Smooth muscle cell (in vitro differentiated cells): ENCODE data around the gene DAB2IP. TPM values are rescaled to one million over a fixed set of nuclear protein-coding genes. Genes with fewer than 3 reads are reported as not detected.
A peak's percentile ranks its signal among the peaks of the same experiment; 100 is the strongest.

Experiments used
- DNase-seq: peaks from one replicate; lab custom pipeline; 2025; ENCODE audit not compliant: unreplicated experiment; lab: John Stamatoyannopoulos, UW
- H2AFZ ChIP-seq: fragments of 200-600 bp; sonication (generic); 2 replicates; pipeline ENCODE4 v1.6.0; 2016; ENCODE audit warnings: antibody characterized with exemption, low read depth, mild to moderate bottlenecking
- H3F3A ChIP-seq: fragments of 200-600 bp; sonication (generic); 2 replicates; pipeline ENCODE4 v1.6.0; 2017; ENCODE audit warnings: antibody characterized with exemption, low read depth
- H3K27ac ChIP-seq: fragments of 200-600 bp; sonication (generic); 2 replicates; pipeline ENCODE4 v1.5.1; 2016; ENCODE audit warnings: low read depth, mild to moderate bottlenecking
- H3K27me3 ChIP-seq: fragments of 200-600 bp; sonication (generic); 2 replicates; pipeline ENCODE4 v1.6.1; 2016; ENCODE audit warnings: low read depth, mild to moderate bottlenecking
- H3K36me3 ChIP-seq: fragments of 200-600 bp; sonication (generic); 2 replicates; pipeline ENCODE4 v1.5.1; 2016; ENCODE audit warnings: low read depth
- H3K4me1 ChIP-seq: fragments of 200-600 bp; sonication (generic); 2 replicates; pipeline ENCODE4 v1.5.1; 2016; ENCODE audit warnings: low read depth
- H3K4me2 ChIP-seq: fragments of 200-600 bp; sonication (generic); 2 replicates; pipeline ENCODE4 v1.6.0; 2016; ENCODE audit warnings: mild to moderate bottlenecking
- H3K4me3 ChIP-seq: fragments of 200-600 bp; sonication (generic); 2 replicates; pipeline ENCODE4 v1.5.1; 2016; ENCODE audit warnings: mild to moderate bottlenecking
- H3K79me2 ChIP-seq: fragments of 200-600 bp; sonication (generic); 2 replicates; pipeline ENCODE4 v1.6.0; 2016; ENCODE audit warnings: low read depth, mild to moderate bottlenecking
- H3K9ac ChIP-seq: fragments of 200-600 bp; sonication (generic); 2 replicates; pipeline ENCODE4 v1.6.0; 2016; ENCODE audit warnings: low read depth
- H3K9me3 ChIP-seq: fragments of 200-600 bp; sonication (generic); replicated peaks from 2 replicates; pipeline ENCODE4 v1.5.1; 2016; ENCODE audit warnings: low read depth
- H4K20me1 ChIP-seq: fragments of 200-600 bp; sonication (generic); 2 replicates; pipeline ENCODE4 v1.6.0; 2016; ENCODE audit warnings: low read depth
- CTCF ChIP-seq: fragments of 200-600 bp; sonication (generic); IDR thresholded peaks from 2 replicates; pipeline ENCODE4 v1.5.1; 2017; ENCODE audit warnings: borderline replicate concordance, mild to moderate bottlenecking, antibody characterized with exemption; ENCODE audit not compliant: insufficient read depth, poor library complexity, severe bottlenecking
- WGBS: methylation state at CpG from one replicate; pipeline ENCODE4 v1.1.7; 2016; ENCODE audit warnings: low lambda C conversion rate; 5-methylcytosine and 5-hydroxymethylcytosine counted together
- polyA plus RNA-seq: library from polyadenylated mRNA; unstranded; fragments of >200 nt; fragmentation: Nextera tagmentation; extraction: Ambion mirVana; gene quantifications from 2 replicates; pipeline ENCODE4 v1.2.1, GENCODE V29; 2016
- total RNA-seq: library from RNA; depleted of rRNA; stranded (reverse); fragments of >200 nt; gene quantifications from 2 replicates; pipeline ENCODE4 v1.2.3, GENCODE V29; 2014

DAB2IP gene
- total and polyA plus RNA-seq, 2 experiments from 2014 or later: 10.4 to 15.5 TPM

GRCh38 chr9:121661328-121661727 lies 9.9 kb downstream of the DAB2IP start:
- Histone ChIP-seq H2AFZ (no peak overlapping the region), H3K4me2 (no peak overlapping the region), H4K20me1 (peaks cover 71% of the 10 kb centered on the region), H3K27ac (no peak overlapping the region), H3K4me1 (no peaks in the 10 kb centered on the region), H3K27me3 (no peaks in the 10 kb centered on the region), H3K4me3 (no peak overlapping the region), H3F3A (no peaks in the 10 kb centered on the region), H3K36me3 (no peaks in the 10 kb centered on the region), H3K9me3 (no peaks in the 10 kb centered on the region), H3K9ac (no peak overlapping the region), H3K79me2 (peaks cover 56% of the 10 kb centered on the region)
- no peak for TF ChIP-seq CTCF
- 94% methylated on average over 5 of the region's 5 CpGs for WGBS
- no peak for DNase-seq

- H3K9ac ChIP-seq: no peak overlapping the region
- no peak overlapping the region for H3K4me3 ChIP-seq
- H3K27me3 ChIP-seq: no peaks in the 10 kb centered on the region
- no peaks in the 10 kb centered on the region for H3K4me1 ChIP-seq
- H3K9me3 ChIP-seq: no peaks in the 10 kb centered on the region
- TF ChIP-seq CTCF: no peak
- peaks cover 61% of the 10 kb centered on the region for H4K20me1 ChIP-seq
- no peaks in the 10 kb centered on the region for H3F3A ChIP-seq
- peaks cover 52% of the 10 kb centered on the region for H3K79me2 ChIP-seq
- no peaks in the 10 kb centered on the region for H3K36me3 ChIP-seq
- H3K27ac ChIP-seq: peak overlapping the region; percentile 38
- no peak overlapping the region for H2AFZ ChIP-seq
- H3K4me2 ChIP-seq: peak overlapping the region; percentile 50
- DNase-seq: no peak
- 61% methylated on average over 3 of the region's 3 CpGs for WGBS
Measured at GRCh38 chr9:121662359-121662758, 10.9 kb downstream of the DAB2IP start.

- Histone ChIP-seq H3K4me1 (no peaks in the 10 kb centered on the region), H3K27me3 (no peaks in the 10 kb centered on the region), H2AFZ (no peak overlapping the region), H3K4me2 (peak overlapping the region; percentile 50), H3K27ac (peak overlapping the region; percentile 38), H3K9me3 (no peaks in the 10 kb centered on the region), H3K9ac (no peak overlapping the region), H3K79me2 (peaks cover 47% of the 10 kb centered on the region), H3F3A (no peaks in the 10 kb centered on the region), H3K4me3 (no peak overlapping the region), H3K36me3 (no peaks in the 10 kb centered on the region), H4K20me1 (peaks cover 54% of the 10 kb centered on the region)
- WGBS: 61% methylated on average over 11 of the region's 11 CpGs
- TF ChIP-seq CTCF: no peak
- DNase-seq: no peak
Measured at GRCh38 chr9:121662891-121663580, 11.6 kb downstream of the DAB2IP start.

- DNase-seq: no peak
- 82% methylated on average over 7 of the region's 7 CpGs for WGBS
Measured at GRCh38 chr9:121663591-121663990, 12.2 kb downstream of the DAB2IP start.

More at GRCh38 chr9:121663591-121663990, 12.2 kb downstream of the DAB2IP start:
- H3K79me2 ChIP-seq: peaks cover 46% of the 10 kb centered on the region
- no peak overlapping the region for H3K9ac ChIP-seq
- no peaks in the 10 kb centered on the region for H3K36me3 ChIP-seq
- H4K20me1 ChIP-seq: peaks cover 48% of the 10 kb centered on the region
- no peak overlapping the region for H3K27ac ChIP-seq
- no peaks in the 10 kb centered on the region for H3F3A ChIP-seq
- no peak overlapping the region for H3K4me2 ChIP-seq
- no peak overlapping the region for H2AFZ ChIP-seq
- H3K9me3 ChIP-seq: no peaks in the 10 kb centered on the region
- H3K4me1 ChIP-seq: no peaks in the 10 kb centered on the region
- TF ChIP-seq CTCF: no peak
- no peak overlapping the region for H3K4me3 ChIP-seq
- H3K27me3 ChIP-seq: no peaks in the 10 kb centered on the region
